NOMO-1 treated with dmso at 0.1 percent for 144 hours (cell line): ENCODE data around the gene S1PR5.
"Not testable (repeated sequence)": the region's sequence is repeated elsewhere in the genome, so short reads cannot be mapped to it uniquely, and the experiment has no call there.

Experiments used
- DNase-seq: peaks from one replicate; lab custom pipeline; 2025; ENCODE audit not compliant: unreplicated experiment; lab: John Stamatoyannopoulos, UW

Gene S1PR5, protein sequence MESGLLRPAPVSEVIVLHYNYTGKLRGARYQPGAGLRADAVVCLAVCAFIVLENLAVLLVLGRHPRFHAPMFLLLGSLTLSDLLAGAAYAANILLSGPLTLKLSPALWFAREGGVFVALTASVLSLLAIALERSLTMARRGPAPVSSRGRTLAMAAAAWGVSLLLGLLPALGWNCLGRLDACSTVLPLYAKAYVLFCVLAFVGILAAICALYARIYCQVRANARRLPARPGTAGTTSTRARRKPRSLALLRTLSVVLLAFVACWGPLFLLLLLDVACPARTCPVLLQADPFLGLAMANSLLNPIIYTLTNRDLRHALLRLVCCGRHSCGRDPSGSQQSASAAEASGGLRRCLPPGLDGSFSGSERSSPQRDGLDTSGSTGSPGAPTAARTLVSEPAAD

DNA sequence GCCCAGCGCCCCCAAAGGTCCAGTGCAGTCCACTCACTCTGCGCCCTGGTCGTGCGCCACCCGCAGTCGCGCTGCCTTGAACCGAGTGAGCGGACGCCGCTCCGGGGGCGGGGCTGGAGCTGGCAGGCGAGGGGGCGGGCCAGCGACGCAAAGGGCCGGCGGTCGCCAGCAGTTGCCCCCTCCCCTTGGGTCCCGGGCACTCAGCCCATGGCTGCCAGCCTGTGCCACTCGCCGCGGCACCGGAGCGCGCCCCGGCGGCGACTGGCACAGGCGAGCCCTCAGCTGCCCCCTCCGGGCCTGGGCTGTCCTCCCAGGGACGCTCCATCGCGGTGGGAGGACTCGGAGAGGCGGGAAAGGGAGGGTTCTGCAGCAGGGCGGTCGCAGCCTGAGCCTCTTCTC is at the start of gene S1PR5:
S1PR5 (minus strand) TSS at position 87 of the 399 bp plus-strand sequence. CDS start 2,436 bp downstream, outside the sequence.
- no peak for DNase-seq

DNA sequence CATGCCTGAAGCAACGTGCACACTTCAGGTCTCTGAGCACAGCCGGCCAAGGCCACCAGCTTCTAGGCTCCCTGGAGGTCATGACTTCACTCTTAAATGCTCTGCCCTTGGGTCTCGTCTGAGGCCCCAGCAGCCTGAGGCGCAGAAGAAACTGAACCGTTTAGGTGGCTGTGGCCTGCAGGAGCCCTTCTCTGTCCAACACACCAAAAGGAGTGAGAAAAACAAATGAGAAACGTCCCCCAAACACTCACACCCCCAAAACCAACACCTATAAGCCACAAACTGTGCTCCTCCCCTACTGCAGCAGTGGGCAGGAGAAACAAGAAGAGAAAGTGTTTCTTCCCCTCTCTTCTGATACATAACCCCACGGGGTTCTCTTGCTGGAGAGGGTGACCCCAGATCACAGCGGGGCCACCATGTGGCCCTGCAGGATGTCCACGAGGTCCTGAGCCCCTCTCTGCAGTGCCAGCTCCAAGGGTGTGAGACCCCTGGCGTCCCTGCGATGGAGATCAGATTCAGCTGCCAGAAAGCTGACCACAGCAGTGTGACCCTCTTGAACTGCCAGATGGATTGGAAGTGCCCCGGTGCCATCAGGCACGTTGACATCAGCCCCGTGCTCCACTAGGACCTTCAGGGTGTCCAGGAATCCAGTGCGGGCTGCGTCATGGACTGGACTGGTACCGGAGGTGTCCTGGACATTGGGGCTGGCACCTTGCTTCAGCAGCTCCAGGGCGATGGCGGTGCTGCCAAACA is 49.6 kb upstream of the S1PR5 start:
- DNase-seq, result peak; percentile 58

DNA sequence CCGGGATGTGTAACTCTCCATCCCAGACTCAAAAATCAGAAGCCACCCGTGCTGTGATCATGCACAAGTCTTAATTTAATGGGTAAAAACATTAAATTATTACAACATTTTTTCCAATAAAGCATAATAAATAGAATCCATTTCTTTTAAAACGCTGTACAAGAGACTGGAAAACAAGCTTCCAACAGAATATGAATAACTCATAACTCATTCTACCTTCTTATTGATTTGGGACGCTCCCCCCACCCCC is 49.1 kb upstream of the S1PR5 start:
- DNase-seq, result no peak

DNA sequence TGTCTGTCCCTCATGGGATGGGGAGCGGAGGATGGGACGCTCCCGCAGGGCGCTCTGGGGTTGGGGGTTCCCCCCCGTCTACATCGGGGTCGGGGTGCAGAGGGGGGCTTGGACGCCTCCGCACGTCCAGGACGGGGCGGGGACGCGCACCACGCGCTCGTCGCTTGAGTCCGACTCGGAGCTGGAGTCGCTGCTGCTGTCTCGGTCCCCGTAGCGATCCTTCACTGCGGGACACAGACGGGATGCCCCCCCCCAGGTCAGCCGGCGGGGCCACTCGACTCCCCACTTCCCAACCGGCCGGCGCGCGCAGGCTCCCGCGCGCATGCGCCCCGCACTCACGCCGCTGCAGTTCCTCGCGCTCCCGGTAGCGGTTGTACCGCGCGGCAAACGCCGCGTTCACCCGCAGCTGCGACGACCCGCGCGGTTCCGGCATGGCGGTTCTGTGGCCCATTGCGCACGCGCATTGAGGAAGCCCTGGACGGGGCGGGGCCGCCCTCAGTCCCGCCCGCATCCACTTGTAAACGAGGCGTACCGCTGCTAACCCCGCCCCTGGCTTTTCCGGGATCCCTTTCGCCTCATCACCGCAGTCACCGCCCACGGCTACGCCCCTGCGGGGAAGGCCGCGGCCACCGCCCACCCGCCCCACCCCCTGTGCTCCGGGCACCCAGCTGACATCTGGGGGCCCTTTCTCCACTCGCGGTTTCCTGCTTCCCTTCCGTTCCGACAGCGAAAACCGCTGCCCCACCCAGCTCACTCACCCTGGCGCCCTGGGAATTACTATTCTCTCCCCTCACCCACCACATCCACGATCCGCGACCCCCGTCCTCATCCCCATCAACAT is 48.5 kb upstream of the S1PR5 start, which contains the start of gene KRI1:
KRI1 (minus strand) TSS at position 444 of the 841 bp plus-strand sequence; CDS start at position 433, 11 bp downstream.
- peak; percentile 96 for DNase-seq

DNA sequence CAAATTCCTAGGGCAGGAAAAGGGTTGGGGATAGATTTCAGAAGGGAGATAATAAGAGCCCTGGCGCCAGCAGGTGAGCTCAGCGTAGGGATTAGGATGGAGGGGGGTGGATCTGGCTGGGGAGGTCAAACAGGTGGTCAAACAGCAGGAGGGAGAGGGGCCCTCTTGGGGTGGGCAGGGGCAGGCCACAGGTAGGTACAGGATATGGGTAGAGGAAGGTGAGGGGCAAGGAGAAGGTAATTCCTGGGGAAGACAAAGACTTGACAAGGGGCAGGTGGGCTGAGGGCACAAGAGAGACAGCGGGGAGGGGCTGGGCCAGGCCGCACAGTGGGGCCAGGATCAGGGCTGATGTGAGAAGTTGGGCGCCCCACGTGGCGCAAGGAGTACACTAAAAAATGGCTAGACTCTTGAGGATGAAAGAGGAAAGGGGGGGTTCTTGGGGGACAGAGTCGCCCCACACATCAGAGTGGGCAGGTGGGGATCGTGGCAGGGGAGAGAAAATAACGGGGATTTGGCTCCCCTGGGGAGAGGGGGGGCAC is 47.9 kb upstream of the S1PR5 start:
- DNase-seq, result peak; percentile 43

DNA sequence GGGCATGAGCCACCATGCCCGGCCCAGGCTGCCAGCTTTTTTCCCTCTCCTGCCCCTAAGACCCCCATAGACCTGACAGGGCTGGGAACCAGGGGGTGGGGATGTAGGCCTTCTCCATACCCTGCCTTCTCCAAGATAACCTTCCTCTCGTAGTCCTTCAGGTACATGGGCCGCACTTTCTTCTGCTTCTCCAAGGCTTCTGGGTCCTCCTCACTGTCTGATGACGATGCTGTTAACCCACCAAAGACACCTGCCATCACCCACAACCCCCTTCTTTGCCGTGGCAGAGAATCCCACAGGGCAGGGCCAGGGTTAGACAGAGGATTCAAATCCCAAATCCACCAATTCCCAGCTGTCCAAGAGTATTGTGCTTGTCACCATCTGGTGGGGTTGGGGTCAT is 45.4 kb upstream of the S1PR5 start:
- DNase-seq, result no peak

DNA sequence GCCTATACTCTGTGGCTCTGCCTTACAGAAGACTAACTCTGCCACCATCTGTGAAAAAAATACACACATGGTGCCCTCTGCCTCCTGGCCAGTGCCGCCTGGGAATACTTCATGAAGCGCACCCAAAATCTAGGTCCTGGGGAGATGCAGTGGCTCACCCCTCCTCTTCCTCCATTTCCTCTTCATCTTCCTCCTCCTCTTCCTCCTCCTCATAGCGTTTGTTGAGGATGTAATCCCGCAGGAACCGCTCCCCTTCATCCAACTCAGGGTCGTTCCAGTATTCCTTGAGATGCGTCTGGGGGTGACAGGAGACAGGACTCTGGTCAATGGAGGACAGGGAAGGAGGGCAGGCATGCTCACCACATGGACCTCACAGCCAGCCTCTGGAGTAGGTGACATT is 42.9 kb upstream of the S1PR5 start:
- DNase-seq, result no peak

DNA sequence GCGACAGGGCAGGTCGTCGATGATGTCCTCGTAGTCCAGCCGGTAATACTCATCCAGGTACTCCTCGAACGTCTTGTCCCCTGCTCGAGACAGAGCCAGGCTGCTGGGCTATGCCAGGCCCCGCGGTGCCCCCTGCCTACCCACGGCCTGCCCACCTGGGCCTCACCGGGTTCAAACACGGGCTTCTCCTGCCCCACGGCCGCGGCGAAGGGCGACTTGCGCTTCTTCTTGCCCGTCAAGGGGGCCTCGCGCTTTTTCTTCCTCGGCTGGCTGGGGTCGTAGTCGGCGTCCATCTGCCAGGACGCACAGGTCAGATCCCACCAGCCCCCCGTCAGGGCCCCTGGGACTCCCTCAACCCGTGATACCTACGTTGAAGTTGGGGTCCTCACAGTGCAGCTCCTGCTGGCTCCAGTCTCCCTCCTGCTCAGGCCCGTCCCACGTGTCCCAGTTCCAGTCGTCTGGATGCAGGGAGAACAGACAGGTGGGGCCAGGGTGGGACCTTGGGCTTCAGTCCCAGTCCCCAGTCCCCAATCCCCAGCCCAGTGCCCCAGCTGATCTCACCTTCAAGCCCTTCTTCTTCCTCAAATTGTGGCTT is 40.5 kb upstream of the S1PR5 start:
- DNase-seq, result no peak

DNA sequence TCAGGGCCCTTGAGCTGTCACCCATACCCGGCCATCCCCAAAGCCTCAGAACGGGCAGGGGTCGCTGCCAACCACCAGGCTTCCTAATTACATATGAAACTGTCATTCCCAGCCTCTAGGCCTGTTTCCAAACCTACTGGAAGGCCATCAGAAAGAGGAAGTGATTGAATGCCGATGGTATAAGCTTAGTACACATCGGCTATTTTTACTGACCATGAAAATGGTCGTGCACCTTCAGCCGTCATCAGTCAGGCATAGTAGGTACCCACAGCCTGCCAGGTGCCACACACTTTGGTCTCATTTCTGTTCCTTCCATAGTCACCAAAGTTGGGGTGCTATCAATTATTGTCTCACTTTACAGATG is 38.3 kb upstream of the S1PR5 start:
- no peak for DNase-seq

DNA sequence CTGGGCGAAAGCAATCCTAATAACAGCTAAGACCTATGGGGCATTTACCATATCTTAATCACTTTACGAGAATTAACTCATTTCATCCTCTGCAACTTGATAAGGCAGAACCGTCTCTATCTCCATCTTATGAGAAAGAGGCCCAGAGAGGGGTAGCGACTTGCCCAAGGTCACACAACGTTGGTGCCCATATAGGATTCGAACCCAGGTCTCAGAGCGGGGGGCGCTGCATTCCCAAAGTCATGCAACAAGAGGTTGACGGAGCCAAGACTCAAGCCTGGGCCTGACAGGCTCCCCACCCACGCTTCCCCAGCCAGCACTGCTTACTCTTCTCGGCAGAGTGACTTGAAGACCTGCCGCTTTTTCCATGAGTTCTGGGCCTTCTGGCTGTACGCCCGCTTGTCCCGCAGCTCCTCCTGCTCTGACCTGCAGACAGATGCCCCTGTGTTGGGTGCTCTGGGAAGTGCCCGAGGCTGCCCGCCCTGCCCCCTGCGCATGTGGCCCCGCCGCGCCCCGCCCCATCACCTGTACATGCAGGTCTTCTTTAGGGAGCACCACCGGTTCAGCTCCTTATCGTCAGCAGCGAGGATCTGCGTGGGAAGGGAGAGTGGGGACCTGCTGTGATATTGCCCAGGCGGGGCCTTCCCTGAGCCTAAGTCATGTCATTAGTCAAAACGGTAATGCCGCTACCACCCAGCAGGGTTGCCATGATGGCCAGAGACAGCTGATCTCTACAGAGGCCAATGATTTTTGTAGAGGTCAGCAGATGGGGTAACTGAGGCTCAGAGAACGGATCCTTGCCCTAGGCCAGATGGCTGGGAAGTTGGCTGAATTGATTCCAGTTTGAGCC is 37.7 kb upstream of the S1PR5 start:
- no peak for DNase-seq

DNA sequence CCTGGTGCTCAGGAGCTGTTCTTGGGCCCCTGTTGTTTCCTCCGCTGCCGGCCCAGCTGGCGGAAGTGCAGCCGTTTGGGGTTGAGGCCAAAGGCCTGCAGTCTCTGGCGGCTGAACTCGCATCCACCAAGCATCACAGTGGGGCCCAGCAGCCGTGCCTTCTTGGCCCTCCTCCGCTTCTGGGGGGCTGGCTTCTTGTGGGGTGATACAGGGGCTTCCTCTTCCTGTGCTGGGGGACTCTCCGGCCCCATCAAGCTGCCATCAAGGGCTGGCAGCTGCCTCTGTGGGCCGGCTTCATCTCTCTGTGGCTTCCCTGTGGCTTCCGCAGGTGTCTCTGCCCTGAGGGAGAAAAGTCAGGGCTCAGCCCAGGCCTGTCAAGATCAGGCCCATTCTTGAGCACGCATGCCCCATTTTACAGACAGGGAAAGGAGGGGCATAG is 36.7 kb upstream of the S1PR5 start:
- DNase-seq, result no peak

DNA sequence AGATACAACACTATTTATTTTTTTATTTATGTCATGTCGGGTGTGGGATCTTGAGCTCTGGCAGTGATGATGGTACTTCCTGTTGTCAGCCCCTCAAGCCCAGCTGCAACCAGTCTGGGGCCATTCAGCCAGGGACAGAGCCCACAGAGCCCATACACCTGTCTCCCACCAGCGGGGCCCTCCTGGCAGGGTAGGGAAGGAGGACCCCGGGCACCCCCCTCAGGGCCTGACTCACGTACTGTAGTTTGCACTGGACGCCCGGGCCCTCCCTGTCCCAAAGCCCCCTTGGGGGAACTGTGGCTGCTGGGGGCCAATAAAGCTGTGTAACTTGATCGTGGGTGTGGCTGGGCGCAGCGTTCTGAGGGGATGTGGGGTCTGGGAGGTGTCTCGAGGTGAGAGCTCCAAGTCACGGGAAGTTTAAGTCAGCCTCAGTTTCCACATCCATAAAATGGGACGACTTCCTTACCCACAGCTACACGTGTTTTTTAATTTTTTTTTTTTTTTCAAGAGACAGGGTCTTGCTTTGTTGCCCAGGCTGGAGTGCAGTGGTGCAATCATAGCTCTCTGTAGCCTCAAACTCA is 35.9 kb upstream of the S1PR5 start:
- no peak for DNase-seq

DNA sequence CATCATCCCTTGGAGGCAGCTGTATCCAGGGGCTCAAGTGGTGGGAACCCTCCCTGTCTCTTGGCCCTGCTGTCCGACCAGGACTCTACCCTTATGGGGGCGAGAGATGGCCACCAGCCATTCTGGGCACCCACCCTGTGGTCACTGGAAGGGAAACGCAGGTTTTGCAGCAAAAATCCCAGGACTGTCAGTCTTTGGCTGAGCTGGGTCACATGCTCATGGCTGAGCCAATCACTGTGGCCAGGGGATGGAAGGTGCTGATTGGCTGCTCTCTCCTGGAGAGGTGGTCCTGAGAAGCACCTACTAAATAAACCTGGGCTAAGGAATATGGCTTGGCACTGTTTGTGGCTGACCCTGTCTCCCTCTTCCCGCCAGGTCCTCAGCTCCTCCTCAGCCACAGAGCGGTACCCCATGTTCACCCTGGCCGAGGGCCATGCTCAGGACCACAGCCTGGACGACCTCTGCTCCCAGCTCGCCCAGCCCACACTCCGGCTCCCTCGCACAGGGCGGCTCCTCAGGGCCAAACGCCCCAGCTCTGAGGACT is 35.3 kb upstream of the S1PR5 start:
- no peak for DNase-seq

DNA sequence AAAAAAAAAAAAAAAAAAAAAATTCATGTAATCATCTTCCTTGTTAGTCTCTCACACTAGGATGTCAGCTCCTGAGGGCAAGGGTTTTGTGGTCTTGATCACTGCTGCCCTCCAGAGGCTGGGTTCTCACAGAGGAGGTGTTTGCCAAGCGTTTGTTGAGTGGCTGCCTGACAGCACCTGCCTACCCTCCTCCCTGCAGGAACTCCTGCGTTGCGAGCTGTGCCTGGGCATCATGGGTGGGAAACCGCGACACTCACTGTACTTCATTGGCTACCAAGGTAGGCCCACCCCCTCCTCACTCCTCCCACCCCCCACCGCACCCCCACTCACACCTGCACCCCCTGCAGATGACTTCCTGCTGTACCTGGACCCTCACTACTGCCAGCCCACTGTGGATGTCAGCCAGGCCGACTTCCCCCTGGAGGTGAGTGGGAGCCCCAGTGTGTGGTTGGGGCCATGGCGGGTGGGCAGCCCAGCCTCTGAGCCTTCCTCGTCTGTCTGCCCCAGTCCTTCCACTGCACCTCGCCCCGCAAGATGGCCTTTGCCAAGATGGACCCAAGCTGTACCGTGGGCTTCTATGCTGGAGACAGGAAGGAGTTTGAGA is 34.6 kb upstream of the S1PR5 start:
- peak; percentile 12 for DNase-seq

DNA sequence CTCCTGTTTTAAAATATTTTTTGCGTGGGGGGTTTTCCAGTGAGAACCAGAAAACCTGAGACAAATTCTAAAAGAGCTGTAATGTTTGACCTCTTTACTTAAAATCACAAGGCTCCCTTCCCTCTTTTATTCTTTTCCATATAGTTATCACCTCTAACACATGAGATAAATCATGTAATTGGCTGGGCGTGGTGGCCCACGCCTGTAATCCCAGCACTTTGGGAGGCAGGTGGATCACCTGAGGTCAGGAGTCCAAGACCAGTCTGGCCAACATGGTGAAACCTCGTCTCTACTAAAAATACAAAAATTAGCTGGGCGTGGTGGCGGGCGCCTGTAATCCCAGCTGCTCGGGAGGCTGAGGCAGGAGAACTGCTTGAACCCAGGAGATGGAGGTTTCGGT is 33.8 kb upstream of the S1PR5 start:
- not testable (repeated sequence) for DNase-seq

DNA sequence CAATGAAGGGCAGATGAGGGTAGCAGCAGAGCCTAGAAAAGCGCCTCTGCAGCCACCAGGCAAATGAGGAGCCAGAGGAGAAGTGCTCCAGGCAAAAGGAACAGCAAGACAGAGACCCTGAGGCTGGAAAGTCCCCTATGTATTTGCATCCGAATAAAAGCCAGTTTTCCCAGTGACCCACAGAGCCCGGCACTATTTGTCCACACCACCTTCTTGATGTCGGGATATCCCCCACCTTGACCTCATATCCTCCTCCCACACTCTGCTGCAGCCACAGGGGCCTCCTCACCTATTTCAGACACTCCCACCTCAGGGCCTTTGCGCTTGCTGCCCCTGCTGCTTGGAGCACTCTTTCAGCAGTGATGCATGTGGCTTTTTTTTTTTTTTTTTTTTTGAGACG is 33.1 kb upstream of the S1PR5 start:
- no peak for DNase-seq

DNA sequence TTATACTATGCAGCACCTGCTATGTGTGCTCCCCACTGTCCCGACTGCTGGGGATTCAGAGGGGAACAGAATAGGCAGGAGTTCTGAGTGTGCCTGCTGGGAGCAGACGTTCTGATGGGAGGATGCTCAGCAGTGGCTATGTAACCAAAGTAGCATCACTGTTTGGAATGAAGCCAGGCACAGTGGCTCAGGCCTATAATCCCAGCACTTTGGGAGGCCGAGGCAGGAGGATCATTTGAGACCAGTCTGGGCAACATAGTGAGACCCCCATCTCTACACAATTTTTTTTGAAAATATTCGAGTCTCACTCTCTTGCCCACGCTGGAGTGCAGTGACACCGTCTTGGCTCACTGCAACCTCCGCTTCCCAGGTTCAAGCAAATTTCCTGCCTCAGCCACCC is 32.5 kb upstream of the S1PR5 start:
- DNase-seq, result no peak

DNA sequence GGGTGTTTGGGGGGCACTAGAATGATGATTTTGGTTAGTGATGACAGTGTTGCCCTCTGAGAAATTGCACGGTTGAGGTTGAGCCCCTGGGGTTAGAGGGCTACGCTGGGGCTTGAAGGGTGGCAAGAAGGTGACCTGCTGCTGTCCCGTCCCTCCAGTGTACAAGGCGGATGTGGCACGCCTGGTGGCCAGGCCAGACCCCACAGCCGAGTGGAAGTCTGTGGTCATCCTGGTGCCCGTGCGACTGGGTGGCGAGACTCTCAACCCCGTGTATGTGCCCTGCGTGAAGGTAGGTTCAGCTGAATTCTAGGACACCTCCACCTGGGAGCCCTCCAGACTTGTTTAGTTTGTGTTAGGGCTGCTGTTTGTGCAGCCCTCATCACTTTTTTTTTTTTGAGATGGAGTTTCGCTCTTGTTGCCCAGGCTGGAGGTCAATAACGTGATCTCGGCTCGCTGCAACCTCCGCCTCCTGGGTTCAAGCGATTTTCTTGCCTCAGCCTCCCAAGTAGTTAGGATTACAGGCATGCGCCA is 31.6 kb upstream of the S1PR5 start:
- DNase-seq, result no peak

DNA sequence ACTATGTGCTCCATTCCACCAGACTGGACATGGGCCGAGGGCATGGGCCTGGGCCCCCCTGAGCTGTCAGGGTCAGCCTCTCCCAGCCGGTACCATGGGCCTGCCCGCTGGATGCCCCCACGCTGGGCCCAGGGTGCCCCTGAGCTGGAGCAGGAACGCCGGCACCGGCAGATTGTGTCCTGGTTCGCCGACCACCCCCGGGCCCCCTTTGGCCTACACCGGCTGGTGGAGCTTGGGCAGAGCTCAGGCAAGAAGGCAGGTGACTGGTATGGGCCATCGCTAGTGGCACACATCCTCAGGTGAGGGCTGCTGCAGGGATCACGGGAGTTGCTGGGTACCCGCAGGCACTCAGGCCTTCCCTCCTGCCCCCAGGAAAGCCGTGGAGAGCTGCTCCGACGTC is 29.6 kb upstream of the S1PR5 start:
- DNase-seq, result no peak
